Mesendoderm (in vitro differentiated cells): ENCODE results near the gene CERS6.

Source experiments
- DNase-seq: peaks from one replicate; pipeline ENCODE4 v3.0.0; 2013
- H2AK5ac ChIP-seq: 2 replicates; pipeline ENCODE4 v1.6.1; 2013; ENCODE audit warnings: low read length, inconsistent platforms
- H2BK120ac ChIP-seq: 2 replicates; pipeline ENCODE4 v1.6.1; 2013; ENCODE audit warnings: low read depth, mild to moderate bottlenecking, low read length, moderate library complexity, mixed read lengths
- H2BK15ac ChIP-seq: replicated peaks from 2 replicates; pipeline ENCODE4 v1.6.1; 2013; ENCODE audit warnings: low read depth, mild to moderate bottlenecking, moderate library complexity
- H2BK5ac ChIP-seq: 2 replicates; pipeline ENCODE4 v1.6.1; 2013; ENCODE audit warnings: low read length, inconsistent platforms
- H3K18ac ChIP-seq: 2 replicates; pipeline ENCODE4 v1.6.1; 2013; ENCODE audit warnings: mild to moderate bottlenecking, low read length, mixed read lengths
- H3K23ac ChIP-seq: one replicate; pipeline ENCODE4 v1.6.1; 2013; ENCODE audit warnings: low read length
- H3K27ac ChIP-seq: 2 replicates; pipeline ENCODE4 v1.5.1; 2013; ENCODE audit warnings: low read depth, mild to moderate bottlenecking, inconsistent platforms, low read length, moderate library complexity
- H3K27me3 ChIP-seq: 2 replicates; pipeline ENCODE4 v1.6.1; 2013; ENCODE audit warnings: low read length, control low read depth, mild to moderate bottlenecking, inconsistent platforms; ENCODE audit not compliant: insufficient read depth, poor library complexity
- H3K36me3 ChIP-seq: 2 replicates; pipeline ENCODE4 v1.6.1; 2013; ENCODE audit warnings: low read length, inconsistent platforms; ENCODE audit not compliant: control insufficient read depth, insufficient read depth
- H3K4ac ChIP-seq: one replicate; pipeline ENCODE4 v1.6.1; 2013; ENCODE audit warnings: low read depth, mild to moderate bottlenecking, low read length, moderate library complexity
- H3K4me1 ChIP-seq: 2 replicates; pipeline ENCODE4 v1.6.1; 2013; ENCODE audit warnings: low read depth, low read length, inconsistent platforms; ENCODE audit not compliant: control insufficient read depth
- H3K4me2 ChIP-seq: 2 replicates; pipeline ENCODE4 v1.6.1; 2013; ENCODE audit warnings: low read length
- H3K4me3 ChIP-seq: 2 replicates; pipeline ENCODE4 v1.5.1; 2013; ENCODE audit warnings: mild to moderate bottlenecking, low read length
- H3K56ac ChIP-seq: one replicate; pipeline ENCODE4 v1.6.1; 2013; ENCODE audit warnings: low read length
- H3K79me1 ChIP-seq: 2 replicates; pipeline ENCODE4 v1.6.1; 2013; ENCODE audit warnings: low read length, inconsistent platforms
- H3K79me2 ChIP-seq: 2 replicates; pipeline ENCODE4 v1.6.1; 2013; ENCODE audit warnings: mild to moderate bottlenecking, low read length; ENCODE audit not compliant: control insufficient read depth, insufficient read depth
- H3K9ac ChIP-seq: 2 replicates; pipeline ENCODE4 v1.6.1; 2013; ENCODE audit warnings: low read length, inconsistent platforms
- H4K5ac ChIP-seq: one replicate; pipeline ENCODE4 v1.6.1; 2013; ENCODE audit warnings: low read length
- H4K8ac ChIP-seq: one replicate; pipeline ENCODE4 v1.6.1; 2013; ENCODE audit warnings: low read depth, mild to moderate bottlenecking, control low read depth, low read length, moderate library complexity
- WGBS: extraction: QIAGEN DNeasy Blood & Tissue Kit; methylation state at CpG from one replicate; pipeline ENCODE4 v1.1.7; 2013; ENCODE audit warnings: low lambda C conversion rate, missing lambda C conversion rate; ENCODE audit not compliant: insufficient coverage; ENCODE audit errors: extremely low coverage; 5-methylcytosine and 5-hydroxymethylcytosine counted together

Gene CERS6

DNA sequence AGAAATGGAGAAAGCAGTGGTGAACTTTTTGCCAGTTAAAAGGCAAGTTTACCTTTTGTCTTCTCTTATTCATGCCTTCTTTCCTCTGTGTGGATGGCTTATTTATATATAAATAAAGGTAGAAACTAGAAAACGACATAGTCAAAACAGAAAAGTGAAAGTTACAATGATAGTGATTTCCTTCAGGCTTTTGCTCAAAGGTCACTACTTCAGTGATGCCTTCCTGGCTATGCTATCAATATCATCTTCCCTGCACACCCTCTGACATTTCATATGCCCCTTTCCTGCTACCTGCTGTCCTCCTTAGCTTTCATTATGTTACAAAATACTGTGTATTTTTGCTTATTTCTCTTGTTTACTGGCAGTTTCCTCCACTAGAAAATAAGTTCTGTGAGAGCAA lies 214.4 kb downstream of the CERS6 start:
- Histone ChIP-seq H3K9ac (no peak overlapping the region), H3K4me2 (no peak overlapping the region), H3K27me3 (no peaks in the 10 kb centered on the region), H3K79me1 (no peaks in the 10 kb centered on the region), H2BK120ac (no peak overlapping the region), H3K4me1 (no peaks in the 10 kb centered on the region), H2AK5ac (no peak overlapping the region), H4K8ac (no peak overlapping the region), H4K5ac (no peak overlapping the region), H2BK15ac (no peak overlapping the region), H3K56ac (no peak overlapping the region), H3K18ac (peak overlapping the region; percentile 28), H2BK5ac (no peak overlapping the region), H3K36me3 (no peaks in the 10 kb centered on the region), H3K23ac (no peak overlapping the region), H3K79me2 (no peaks in the 10 kb centered on the region), H3K4me3 (no peak overlapping the region), H3K4ac (no peak overlapping the region), H3K27ac (no peak overlapping the region)
- WGBS = no CpG with 5 or more reads among the region's 1 CpG
- no peak for DNase-seq

DNA sequence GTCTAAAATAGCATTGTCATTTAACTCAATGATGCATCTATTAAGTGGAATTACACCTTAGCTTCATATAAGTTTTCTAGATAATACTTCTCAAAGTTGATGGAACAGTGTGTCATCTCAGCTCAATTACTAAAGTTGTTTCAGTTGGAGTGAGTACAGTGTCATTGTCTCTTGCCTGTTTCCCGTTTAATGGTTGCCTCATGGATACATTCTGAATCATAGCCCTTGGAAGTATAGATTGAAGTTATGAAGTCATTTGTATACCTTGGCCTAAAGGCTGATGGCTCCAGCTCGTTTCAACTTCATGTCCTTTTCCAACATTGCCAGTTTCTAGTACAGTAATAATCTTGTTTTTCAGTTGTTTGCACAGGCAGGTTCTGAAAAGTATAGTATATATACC lies 215.9 kb downstream of the CERS6 start:
- Histone ChIP-seq H2AK5ac (no peak overlapping the region), H3K56ac (no peak overlapping the region), H3K4ac (no peak overlapping the region), H3K36me3 (no peaks in the 10 kb centered on the region), H2BK120ac (no peak overlapping the region), H3K79me1 (no peaks in the 10 kb centered on the region), H3K18ac (no peak overlapping the region), H3K23ac (no peak overlapping the region), H3K4me3 (no peak overlapping the region), H3K79me2 (no peaks in the 10 kb centered on the region), H2BK15ac (no peak overlapping the region), H3K27ac (no peak overlapping the region), H3K4me2 (no peak overlapping the region), H2BK5ac (no peak overlapping the region), H4K8ac (no peak overlapping the region), H4K5ac (no peak overlapping the region), H3K27me3 (no peaks in the 10 kb centered on the region), H3K4me1 (no peaks in the 10 kb centered on the region), H3K9ac (no peak overlapping the region)
- DNase-seq = no peak
- WGBS = no CpG with 5 or more reads among the region's 2 CpGs

DNA sequence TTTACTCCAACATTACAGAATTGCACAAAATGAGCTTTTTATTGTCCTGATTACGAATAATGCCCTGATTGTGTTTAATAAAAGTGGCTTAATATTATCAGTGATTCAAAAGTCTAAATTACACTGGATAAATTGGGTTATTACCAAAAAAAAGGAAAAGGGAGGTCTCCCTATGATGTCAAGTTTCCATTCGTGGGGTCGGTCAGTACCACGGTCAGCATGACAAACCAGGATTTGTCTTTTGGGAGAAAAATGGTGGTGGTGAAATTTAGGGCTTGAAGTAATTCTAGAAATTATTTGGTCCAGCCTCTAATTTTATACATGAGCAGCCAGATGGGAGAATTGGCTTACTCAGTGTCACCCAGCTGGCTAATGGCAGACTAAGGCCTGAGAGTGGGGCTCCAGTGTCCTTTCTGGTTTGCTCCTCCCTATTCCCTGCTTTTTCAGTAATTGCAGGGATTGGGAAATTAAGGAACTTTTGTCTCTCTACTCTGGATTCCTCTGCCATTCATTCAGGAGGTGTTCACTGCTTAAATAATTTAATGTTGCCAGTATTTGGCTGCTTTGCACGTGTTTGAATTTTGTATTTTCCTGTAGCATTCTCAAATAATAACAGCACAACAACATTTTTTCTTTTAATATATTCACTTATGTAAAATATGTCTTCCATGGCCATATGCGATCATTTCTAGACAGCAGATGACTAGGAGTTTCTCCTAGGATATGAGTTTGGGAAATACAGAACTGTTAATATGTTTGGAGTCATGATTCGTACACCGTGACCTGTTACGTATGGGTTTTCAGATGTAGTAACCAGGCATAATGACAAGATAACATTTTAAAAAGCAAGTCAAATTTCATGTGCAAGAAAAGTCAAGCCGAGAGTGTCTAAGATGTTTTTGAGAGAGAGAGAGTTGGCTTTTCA lies 217.5 kb downstream of the CERS6 start:
- WGBS = no CpG with 5 or more reads among the region's 10 CpGs
- Histone ChIP-seq H3K4ac (no peak overlapping the region), H4K8ac (no peak overlapping the region), H3K36me3 (no peaks in the 10 kb centered on the region), H3K18ac (no peak overlapping the region), H3K9ac (no peak overlapping the region), H3K27me3 (no peaks in the 10 kb centered on the region), H3K4me3 (no peak overlapping the region), H4K5ac (no peak overlapping the region), H2BK15ac (no peak overlapping the region), H2BK120ac (no peak overlapping the region), H3K56ac (no peak overlapping the region), H3K4me2 (no peak overlapping the region), H3K27ac (no peak overlapping the region), H3K79me1 (no peaks in the 10 kb centered on the region), H3K79me2 (no peaks in the 10 kb centered on the region), H2AK5ac (no peak overlapping the region), H3K4me1 (no peaks in the 10 kb centered on the region), H2BK5ac (no peak overlapping the region), H3K23ac (no peak overlapping the region)
- no peak for DNase-seq

DNA sequence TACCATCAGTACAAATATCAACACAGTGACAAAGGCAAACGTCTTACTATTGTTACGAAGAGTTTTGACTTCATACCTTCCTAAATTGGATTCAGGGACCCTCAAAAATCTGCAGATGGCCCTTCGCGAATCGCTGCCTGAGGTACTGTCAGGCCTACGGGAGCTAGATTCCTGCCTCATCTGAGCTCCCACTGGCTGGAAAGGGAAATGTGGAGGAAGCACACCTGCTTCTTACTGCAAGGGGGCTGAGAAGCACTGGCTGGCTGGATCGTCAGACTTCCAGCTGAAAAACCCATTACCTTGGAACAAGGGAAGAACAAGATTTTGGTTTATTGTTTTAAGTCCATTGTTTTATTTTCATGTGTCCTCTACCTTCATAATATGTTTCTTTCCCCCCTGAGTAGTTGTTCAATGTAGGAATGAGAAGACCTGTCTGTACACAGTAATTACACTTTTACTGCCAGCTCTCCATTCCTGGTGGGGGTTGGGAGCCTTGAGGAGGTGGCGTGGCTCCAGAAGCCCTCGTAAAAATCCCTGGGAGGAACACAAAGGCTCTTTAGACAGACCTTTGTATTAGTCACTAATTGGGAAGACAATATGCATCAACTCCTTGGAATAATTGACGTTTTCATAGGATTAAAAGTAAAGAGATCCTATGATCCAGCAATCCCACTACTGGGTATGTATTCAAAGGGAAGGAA lies 222.2 kb downstream of the CERS6 start:
- Histone ChIP-seq H4K5ac (no peak overlapping the region), H3K4me2 (no peak overlapping the region), H3K79me2 (no peaks in the 10 kb centered on the region), H3K4me3 (no peak overlapping the region), H4K8ac (no peak overlapping the region), H3K23ac (no peak overlapping the region), H3K9ac (no peak overlapping the region), H3K27ac (no peak overlapping the region), H3K27me3 (no peaks in the 10 kb centered on the region), H3K4me1 (no peaks in the 10 kb centered on the region), H2BK15ac (no peak overlapping the region), H3K4ac (no peak overlapping the region), H3K18ac (no peak overlapping the region), H2BK120ac (no peak overlapping the region), H3K56ac (no peak overlapping the region), H2AK5ac (no peak overlapping the region), H3K79me1 (no peaks in the 10 kb centered on the region), H2BK5ac (no peak overlapping the region), H3K36me3 (no peaks in the 10 kb centered on the region)
- WGBS = no CpG with 5 or more reads among the region's 10 CpGs
- no peak for DNase-seq

DNA sequence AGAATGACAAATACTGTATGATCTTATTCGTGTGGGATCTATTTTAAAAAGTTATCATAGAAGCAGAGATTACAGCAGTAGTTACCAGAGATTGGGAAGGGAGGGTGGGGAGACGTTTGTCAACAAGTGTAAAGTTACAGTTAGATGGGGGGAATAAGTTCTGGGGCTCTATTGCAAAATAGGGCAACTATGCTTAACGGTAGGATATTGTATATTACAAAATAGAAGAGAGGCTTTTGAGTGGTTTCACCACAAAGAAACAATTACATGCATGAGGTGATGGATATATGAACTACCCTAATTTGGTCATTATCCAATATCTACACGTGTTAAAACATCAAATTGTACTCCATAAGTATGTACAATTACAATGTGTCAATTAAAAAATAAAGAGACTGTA lies 223.0 kb downstream of the CERS6 start:
- no peak overlapping the region for H3K9ac ChIP-seq
- no CpG with 5 or more reads among the region's 4 CpGs for WGBS
- DNase-seq = no peak

More for the DNA sequence above, 223.0 kb downstream of the CERS6 start:
- no peak overlapping the region for H3K27ac ChIP-seq
- no peak overlapping the region for H4K5ac ChIP-seq
- H3K4me1 ChIP-seq = no peaks in the 10 kb centered on the region
- H3K79me1 ChIP-seq = no peaks in the 10 kb centered on the region
- no peak overlapping the region for H2BK120ac ChIP-seq
- no peak overlapping the region for H3K4ac ChIP-seq
- no peak overlapping the region for H3K4me3 ChIP-seq
- no peak overlapping the region for H3K23ac ChIP-seq
- H3K27me3 ChIP-seq = no peaks in the 10 kb centered on the region
- no peaks in the 10 kb centered on the region for H3K36me3 ChIP-seq
- H2BK5ac ChIP-seq = no peak overlapping the region
- H2AK5ac ChIP-seq = no peak overlapping the region
- no peaks in the 10 kb centered on the region for H3K79me2 ChIP-seq
- no peak overlapping the region for H4K8ac ChIP-seq
- no peak overlapping the region for H3K4me2 ChIP-seq
- no peak overlapping the region for H3K56ac ChIP-seq
- no peak overlapping the region for H2BK15ac ChIP-seq
- H3K18ac ChIP-seq = no peak overlapping the region
